OCI-LY1 (cell line): ENCODE data around the gene IQSEC3.

Source experiments
- H2AFZ ChIP-seq: fragments of 200-600 bp; sonication (generic), shearing (Covaris generic); 2 replicates; pipeline ENCODE4 v1.6.0; 2014; ENCODE audit warnings: antibody characterized with exemption, mild to moderate bottlenecking, low read length
- H3F3A ChIP-seq: fragments of 200-600 bp; sonication (generic), shearing (Covaris generic); 2 replicates; pipeline ENCODE4 v1.6.0; 2014; ENCODE audit warnings: mild to moderate bottlenecking, antibody characterized with exemption, low read length, moderate library complexity; ENCODE audit not compliant: insufficient read depth
- H3K27ac ChIP-seq: fragments of 200-600 bp; sonication (generic); 2 replicates; pipeline ENCODE4 v1.5.1; 2014; ENCODE audit warnings: low read length, mixed run types, mild to moderate bottlenecking, low read depth; ENCODE audit not compliant: poor library complexity, severe bottlenecking
- H3K27me3 ChIP-seq: fragments of 200-600 bp; sonication (generic); 2 replicates; pipeline ENCODE4 v1.6.0; 2014; ENCODE audit warnings: antibody characterized with exemption, mild to moderate bottlenecking, low read length, moderate library complexity; ENCODE audit not compliant: insufficient read depth
- H3K36me3 ChIP-seq: fragments of 200-600 bp; sonication (generic); 2 replicates; pipeline ENCODE4 v1.6.1; 2014; ENCODE audit warnings: mild to moderate bottlenecking, antibody characterized with exemption, low read length, moderate library complexity, mixed read lengths; ENCODE audit not compliant: insufficient read depth
- H3K4me1 ChIP-seq: fragments of 200-600 bp; sonication (generic); 2 replicates; pipeline ENCODE4 v1.5.1; 2014; ENCODE audit warnings: mild to moderate bottlenecking, low read length, moderate library complexity; ENCODE audit not compliant: insufficient read depth, severe bottlenecking
- H3K4me2 ChIP-seq: fragments of 200-600 bp; sonication (generic), shearing (Covaris generic); 2 replicates; pipeline ENCODE4 v1.6.1; 2014; ENCODE audit warnings: low read length
- H3K4me3 ChIP-seq: fragments of 200-600 bp; sonication (generic); 2 replicates; pipeline ENCODE4 v1.5.1; 2014; ENCODE audit warnings: low read length, low read depth, mild to moderate bottlenecking, mixed read lengths; ENCODE audit not compliant: poor library complexity, severe bottlenecking
- H3K79me2 ChIP-seq: fragments of 200-600 bp; shearing (Covaris generic); 2 replicates; pipeline ENCODE4 v1.6.1; 2016; ENCODE audit warnings: mixed run types, low read length, mixed read lengths; ENCODE audit not compliant: insufficient read depth
- H3K9ac ChIP-seq: fragments of 200-600 bp; sonication (generic), shearing (Covaris generic); 2 replicates; pipeline ENCODE4 v1.6.1; 2014; ENCODE audit warnings: mild to moderate bottlenecking, low read length, mixed read lengths
- H3K9me2 ChIP-seq: fragments of 200-600 bp; sonication (generic), shearing (Covaris generic); 2 replicates; pipeline ENCODE4 v1.6.1; 2014; ENCODE audit warnings: low read depth, mild to moderate bottlenecking, low read length, mixed read lengths
- H3K9me3 ChIP-seq: fragments of 200-600 bp; shearing (Covaris generic); 2 replicates; pipeline ENCODE4 v1.6.1; 2014; ENCODE audit warnings: low read length, mixed read lengths
- H4K20me1 ChIP-seq: fragments of 200-600 bp; sonication (generic), shearing (Covaris generic); 2 replicates; pipeline ENCODE4 v1.6.0; 2016; ENCODE audit warnings: mild to moderate bottlenecking, low read length; ENCODE audit not compliant: insufficient read depth
- CTCF ChIP-seq: fragments of 200-600 bp; sonication (generic), shearing (Covaris generic); IDR thresholded peaks from 2 replicates; pipeline ENCODE4 v1.5.1; 2017; ENCODE audit warnings: mild to moderate bottlenecking, antibody characterized with exemption, low read length, moderate library complexity, mixed read lengths
- EZH2 ChIP-seq: fragments of 200-600 bp; sonication (generic), shearing (Covaris generic); IDR thresholded peaks from 2 replicates; pipeline ENCODE4 v1.8.0; 2017; ENCODE audit warnings: borderline replicate concordance, mixed run types, mild to moderate bottlenecking, antibody characterized with exemption, low read length, moderate library complexity, mixed read lengths

IQSEC3 gene

GRCh38 chr12:160858-161257, 94.3 kb downstream of the IQSEC3 start:
- no peaks in the 10 kb centered on the region for H3F3A ChIP-seq
- H3K4me1 ChIP-seq, result no peaks in the 10 kb centered on the region
- no peaks in the 10 kb centered on the region for H3K79me2 ChIP-seq
- no peak overlapping the region for H3K9ac ChIP-seq
- H2AFZ ChIP-seq, result no peak overlapping the region
- H3K9me2 ChIP-seq, result no peaks in the 10 kb centered on the region
- H4K20me1 ChIP-seq, result no peaks in the 10 kb centered on the region
- no peak for TF ChIP-seq CTCF
- TF ChIP-seq EZH2, result no peak
- peaks cover 10% of the 10 kb centered on the region; the same call in 1 of the 2 replicates for H3K27me3 ChIP-seq
- no peaks in the 10 kb centered on the region for H3K9me3 ChIP-seq
- no peak overlapping the region for H3K4me2 ChIP-seq
- no peaks in the 10 kb centered on the region for H3K36me3 ChIP-seq
- H3K27ac ChIP-seq, result no peak overlapping the region
- H3K4me3 ChIP-seq, result no peak overlapping the region

- Histone ChIP-seq H3K27me3 (peaks cover 13% of the 10 kb centered on the region; the same call in 1 of the 2 replicates), H3K9me3 (no peaks in the 10 kb centered on the region), H3K4me2 (no peak overlapping the region), H3K9me2 (no peaks in the 10 kb centered on the region), H3K9ac (no peak overlapping the region), H3K36me3 (no peaks in the 10 kb centered on the region), H4K20me1 (no peaks in the 10 kb centered on the region), H3F3A (no peaks in the 10 kb centered on the region), H3K4me3 (no peak overlapping the region), H2AFZ (no peak overlapping the region), H3K4me1 (no peaks in the 10 kb centered on the region), H3K79me2 (no peaks in the 10 kb centered on the region), H3K27ac (no peak overlapping the region)
- TF ChIP-seq EZH2 (no peak), CTCF (no peak)
Measured at GRCh38 chr12:161823-162222, 95.3 kb downstream of the IQSEC3 start.

GRCh38 chr12:162467-163307, 96.1 kb downstream of the IQSEC3 start:
- H3K9ac ChIP-seq, result no peak overlapping the region
- no peaks in the 10 kb centered on the region for H4K20me1 ChIP-seq
- H3K9me3 ChIP-seq, result no peaks in the 10 kb centered on the region
- no peaks in the 10 kb centered on the region for H3K4me1 ChIP-seq
- H3K9me2 ChIP-seq, result no peaks in the 10 kb centered on the region
- no peak overlapping the region for H3K4me2 ChIP-seq
- H3K4me3 ChIP-seq, result no peak overlapping the region
- TF ChIP-seq EZH2, result no peak
- no peak for TF ChIP-seq CTCF
- no peaks in the 10 kb centered on the region for H3K79me2 ChIP-seq
- H2AFZ ChIP-seq, result no peak overlapping the region
- no peaks in the 10 kb centered on the region for H3K36me3 ChIP-seq
- H3F3A ChIP-seq, result no peaks in the 10 kb centered on the region
- peaks cover 13% of the 10 kb centered on the region; the same call in 1 of the 2 replicates for H3K27me3 ChIP-seq
- no peak overlapping the region for H3K27ac ChIP-seq
